ENCODE data around the gene CHKA.
A peak's percentile ranks its signal among the peaks of the same experiment; 100 is the strongest.

Gene CHKA

DNA sequence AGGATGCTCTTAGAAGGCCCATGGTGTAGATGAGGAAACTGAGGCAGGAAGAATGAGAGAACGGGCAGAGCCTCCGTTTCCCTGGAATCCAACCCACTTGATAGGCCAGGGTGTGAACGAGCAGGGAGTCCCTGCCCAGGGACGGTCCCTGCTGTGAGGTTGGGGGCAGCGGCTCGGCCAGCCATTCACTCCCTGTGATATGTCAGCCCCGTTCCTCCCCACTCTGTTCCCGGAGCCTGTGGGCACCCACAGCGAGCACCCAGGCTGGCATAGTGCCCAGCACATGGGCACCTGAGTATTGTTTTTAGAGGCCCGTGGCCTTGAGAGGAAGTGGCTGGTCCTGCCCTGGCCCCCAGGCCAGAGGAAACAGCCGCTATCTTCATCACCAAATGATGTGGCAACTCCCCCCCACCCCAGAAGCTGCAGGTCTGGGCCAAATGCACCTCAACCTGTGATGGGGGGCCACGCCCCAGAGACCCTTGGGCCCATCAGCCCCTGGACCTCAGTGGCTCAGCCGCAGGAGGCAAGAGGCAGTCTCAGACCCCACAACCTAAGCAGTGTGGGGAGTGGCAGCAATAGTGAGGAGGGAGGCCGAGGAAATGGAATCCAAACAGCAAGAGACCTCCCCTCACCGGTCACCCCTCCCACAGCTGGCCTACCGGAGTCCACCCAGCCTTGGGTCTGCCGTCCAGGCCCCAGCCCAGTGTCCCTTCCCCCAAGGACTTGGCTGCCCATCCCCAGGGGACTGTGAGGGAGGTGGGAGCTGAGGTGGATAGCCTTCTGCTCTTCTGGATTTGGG, 108.9 kb downstream of the CHKA start:
- no peak for DNase-seq

DNA sequence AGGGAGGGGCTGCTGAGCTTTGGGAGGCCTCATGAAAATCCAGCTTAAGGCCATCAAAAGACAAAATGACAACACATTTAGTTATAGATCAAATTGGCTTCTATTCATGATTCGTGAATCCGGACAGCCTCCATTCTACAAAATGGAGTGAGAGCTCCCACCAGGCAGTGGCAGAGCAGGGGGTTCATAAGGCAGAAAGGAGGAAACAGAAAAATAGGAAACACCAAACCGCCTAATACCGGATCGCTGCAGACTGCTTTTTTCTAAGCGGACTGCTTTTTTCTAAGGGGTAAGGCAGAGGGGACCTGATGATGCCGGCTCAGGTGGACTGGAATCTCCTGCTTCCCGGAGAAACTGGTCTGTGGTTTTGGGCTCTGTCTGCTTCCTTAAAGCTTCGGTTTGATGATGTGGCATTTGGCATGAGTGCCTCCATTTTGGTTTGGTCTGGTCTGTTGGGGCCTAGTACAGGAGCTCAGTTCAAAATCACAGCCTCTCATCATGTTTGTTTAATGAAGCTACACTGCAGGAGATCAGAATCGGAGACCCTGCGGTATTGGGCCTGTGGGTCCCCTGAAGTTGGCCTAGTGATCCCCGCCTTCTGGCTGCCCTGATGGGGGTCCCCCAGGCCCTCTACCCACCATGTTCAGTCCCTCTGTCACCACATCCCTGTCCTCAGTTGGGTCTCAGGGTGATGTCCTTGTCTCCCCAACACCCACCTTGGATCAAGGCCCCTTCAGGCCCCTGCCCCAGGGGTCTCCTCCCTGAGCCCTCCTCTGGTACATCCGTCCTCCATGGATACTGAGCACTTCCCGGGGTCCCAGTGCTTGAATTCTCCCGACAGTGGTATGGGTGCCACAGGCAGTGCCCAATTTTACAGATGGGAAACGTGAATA, 109.9 kb downstream of the CHKA start:
- DNase-seq: no peak

DNA sequence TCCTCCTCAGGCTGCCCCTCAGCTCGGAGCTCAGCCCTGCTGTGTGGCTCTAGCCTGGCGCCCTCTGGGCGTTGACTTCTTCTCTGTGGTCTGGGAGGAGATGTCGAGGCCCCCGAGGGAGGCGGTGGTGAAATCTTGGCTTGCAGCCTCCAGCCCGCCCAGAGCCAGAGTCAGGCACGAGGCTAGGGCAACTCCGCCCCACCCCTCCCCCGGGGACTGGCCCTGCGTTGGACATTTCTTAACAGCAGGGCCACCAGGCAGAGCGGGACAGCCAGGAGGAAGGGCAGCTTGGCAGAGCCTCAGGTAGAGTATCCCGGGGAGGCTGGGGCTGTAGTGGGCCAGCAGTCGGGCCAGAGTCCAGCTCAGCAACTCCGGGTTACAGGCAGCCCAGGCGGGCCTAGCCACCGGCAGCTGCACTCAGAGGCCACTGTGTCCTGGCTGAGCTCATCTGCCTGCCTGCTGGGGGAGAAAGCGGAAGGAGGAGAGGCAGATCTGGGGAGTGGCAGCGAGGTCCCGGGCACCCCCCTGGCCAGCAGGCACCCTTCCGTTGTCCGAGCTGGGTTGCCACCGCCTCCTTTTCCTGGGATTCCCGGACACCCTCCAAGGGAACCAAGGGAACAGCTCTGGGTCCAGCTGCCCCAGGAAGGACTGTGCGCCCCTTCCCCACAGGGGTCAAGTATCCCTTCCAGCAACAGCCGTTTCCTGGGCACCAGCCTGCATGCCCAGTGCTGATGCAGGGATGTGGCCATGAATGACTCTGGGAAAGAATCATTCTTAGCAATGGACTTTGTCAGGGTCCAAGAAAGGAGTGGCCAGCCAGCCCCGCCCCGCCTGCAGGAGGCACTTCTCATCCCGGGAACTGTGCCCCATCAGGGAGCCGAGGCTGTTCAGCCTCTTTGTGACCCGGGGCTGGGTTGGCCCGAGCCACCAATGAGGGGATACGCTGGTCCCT, 110.8 kb downstream of the CHKA start, which contains the start of gene ALDH3B1:
TSS of gene ALDH3B1 (plus strand) at position 238 of the 952 bp plus-strand sequence. CDS start 4,971 bp downstream, outside the sequence.
- DNase-seq: no peak

DNA sequence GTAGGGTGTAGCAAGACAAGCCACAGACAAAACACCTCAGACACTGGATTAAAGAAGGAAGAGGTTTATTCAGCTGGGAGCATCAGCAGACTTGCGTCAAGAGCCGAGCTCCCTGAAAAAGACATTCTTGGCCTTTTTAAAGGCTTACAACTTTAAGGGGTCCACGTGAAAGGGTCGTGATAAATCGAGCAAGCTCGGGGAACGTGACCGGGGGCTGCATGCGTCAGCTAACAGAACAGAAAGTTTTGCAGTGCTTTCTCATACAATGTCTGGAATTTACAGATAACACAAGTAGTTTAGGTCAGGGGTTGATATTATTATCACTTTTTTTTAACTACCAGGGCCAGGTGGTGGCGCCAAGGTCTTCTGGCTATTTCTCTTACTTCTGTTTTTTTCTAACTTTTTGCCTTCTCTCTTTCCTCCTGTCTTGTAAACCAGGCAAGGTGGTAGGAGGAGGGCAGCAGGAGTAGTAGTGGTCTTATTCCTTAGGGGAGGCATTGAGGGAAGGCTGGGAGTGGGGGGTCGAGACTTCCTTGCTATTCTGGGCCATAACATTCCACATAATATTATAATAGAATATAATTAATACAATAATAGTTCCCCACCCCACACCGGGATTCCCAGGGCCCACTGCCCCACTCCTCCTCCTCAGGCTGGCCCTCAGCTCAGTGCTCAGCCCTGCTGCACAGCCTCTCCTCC, 111.6 kb downstream of the CHKA start:
- no peak for DNase-seq

DNA sequence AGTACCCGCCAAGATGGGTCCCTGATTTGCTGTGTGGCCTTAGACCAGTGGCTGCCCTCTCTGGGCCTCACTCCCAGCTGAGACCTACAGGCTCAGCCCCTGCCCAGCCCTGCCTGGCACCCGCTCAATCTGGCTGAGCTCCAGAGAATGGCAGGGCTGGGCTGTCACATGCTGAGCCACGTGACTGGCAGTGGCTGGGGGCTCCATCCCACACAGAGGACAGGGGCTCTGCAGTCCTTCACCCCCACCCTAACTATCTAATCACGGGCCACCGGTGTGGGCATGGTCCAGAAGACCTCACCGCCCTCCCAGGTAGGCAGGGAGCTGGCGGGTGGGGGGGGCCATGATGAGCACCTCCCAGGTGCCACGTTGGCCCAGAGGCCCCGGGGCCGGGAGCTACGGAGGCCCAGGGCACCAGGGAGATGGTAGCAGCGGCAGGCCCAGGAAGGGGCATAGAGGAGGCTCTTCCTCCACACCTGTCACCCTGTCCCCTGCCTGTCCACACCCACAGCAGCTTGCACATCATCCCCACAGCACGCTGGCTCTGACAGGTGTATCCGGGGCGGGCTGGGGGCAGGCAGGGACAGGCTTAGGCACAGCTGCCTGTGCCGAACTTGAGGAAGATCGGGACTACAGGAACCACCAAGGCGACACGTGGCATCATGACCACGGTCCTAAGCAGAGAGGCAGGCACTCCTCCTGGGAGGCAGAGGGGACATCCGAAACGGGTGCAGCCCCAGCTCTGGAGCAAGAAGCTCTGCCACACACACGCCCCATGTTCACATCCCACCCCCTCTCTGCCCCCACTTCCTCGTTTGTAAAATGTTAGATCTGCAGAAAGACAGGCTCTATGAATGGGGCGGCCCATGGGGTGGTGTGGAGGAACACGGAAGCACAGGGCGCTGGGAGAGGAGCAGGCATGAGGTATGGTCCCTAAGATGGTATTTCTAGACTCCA, 112.5 kb downstream of the CHKA start:
- no peak for DNase-seq

DNA sequence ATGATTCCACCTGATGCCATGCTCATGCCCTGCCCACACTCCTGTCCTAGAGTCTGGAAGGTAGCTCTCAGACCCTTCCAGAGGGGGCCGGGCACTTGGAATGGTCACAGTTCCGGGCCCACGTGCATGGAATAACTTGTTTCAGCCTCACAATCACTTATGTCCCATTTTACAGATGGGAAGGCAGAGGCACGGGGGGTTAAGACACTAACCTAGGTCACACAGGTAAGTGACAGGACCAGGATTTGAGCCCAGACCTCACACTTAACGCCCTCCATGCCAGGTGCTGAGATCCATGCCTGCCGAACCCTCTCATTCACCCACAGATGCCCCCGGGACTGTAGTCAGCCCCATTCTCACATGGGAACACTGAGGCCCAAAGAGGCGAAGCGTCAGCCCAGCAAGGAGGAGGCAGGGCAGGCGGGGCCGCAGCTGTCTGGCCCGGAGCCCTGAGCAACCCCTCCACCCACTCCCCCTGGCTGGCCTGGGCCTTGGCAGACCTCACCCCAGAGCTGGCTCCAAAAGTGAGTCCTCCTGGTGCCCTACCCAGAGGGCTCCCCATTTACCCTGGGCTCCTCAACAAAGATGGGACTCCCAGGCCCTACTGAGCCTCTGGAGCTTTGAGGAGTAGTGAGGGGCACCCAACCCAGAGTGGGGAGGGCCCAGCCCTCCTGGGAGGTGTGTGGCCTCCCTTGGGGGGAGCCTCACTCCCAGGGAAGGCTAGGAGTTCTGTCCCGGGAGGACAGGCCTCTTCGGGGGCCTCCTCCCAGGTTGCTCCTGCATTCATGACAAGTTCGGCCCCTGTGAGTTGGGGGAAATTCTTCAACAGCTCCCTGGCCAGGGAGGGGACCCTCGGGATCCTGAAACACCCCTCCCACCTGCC, 113.4 kb downstream of the CHKA start:
- DNase-seq: no peak

DNA sequence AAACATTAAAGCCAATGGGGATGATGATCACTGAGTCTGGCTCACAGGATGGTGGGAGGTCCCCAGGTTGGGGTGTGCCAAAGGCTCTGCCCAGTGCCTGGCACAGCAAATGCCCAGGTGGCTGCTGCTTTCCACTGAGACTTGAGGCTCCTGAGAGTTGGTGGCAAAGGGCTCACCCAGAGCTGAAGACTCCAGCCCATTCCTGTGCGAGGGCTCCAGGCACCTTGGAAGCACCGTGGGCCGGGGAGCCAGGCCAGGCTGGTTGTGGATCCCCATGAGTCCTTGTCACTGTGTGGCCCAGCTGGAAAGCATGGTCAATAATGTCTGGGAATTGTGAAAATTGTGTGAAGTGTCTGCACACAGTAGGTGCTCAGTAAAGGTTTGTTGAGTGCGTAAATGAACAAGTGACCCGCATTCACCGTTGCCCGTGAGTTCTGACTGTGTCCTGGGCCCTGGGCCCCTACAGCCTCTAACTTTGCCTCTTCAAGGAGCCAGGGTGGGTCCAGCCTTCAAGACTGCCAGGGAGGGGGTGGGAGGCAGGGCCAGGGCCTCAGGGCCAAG, 114.5 kb downstream of the CHKA start:
- DNase-seq: no peak

DNA sequence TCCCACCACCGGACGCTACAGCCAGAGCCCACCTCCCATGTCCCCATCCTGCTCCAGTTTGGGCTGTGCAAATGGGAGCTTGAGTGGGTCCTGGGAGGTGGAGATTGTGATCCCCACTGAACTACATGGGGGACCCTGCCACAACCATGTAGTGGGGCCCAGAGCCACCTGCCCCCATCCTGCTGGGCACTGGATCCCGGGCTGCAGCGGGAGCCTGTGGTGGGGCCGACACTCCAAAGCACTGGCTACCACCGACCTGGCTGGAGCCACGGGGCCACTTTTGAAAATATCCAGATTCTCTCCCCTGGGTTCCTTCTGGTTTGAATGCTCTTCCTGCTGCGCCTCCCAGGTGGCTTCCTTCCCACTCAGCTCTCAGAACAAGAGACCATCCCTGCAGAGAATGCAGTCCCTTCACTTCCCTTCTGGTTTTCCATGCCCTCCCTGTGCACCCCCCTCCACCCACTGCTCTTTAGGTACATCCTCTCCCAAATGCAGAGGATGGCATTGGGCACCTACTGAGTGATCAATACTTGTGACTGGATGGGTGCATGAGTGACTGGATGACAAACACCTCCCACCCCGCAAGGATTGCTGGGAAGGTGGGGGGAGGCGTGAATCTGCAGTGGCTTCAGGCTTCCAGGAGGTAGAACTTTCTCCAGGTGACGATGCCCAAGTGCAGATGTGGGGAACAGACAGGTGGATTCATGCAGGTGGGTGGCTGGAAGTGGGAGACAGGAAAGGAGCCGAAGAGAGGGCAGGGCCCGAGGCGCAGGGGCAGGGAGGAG, 116.4 kb downstream of the CHKA start:
- DNase-seq: no peak

DNA sequence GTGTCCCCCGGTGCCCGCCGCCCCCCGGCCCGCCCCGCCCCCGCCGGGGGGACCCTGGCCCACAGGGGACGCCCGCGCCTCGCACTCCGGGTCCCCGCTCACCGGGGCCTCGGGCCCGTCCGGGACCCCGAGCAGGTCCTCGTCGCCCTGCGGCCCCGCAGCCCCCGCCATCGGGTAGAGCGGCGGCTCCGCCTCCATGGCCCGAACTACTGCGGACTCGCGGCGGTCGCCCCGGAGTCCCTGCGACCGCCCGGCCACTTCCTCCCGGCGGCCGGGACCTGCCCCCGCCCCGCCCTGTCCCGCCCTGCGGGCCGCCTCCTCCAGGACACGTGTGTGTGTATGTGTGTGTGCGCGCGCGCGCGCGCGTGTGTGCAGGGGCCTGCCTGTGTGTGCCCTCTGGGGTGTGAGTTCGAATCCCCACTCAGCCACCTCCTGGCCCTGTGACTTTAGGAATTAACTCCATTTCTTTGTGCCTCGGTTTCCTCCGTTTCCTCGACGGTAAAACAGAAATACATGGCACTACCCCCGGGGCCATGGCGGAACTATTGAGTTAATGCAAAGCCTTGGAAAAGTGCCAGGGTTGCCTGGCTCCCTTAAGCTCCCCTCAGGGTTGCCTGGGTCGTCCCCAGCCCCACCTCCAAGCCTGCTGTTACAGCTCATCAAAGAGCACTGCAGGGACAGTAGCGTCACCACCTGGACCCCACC, 117.2 kb downstream of the CHKA start, which contains the start of gene UNC93B1:
TSS of gene UNC93B1 (minus strand) at position 252 of the 705 bp plus-strand sequence. CDS start at position 198, 54 bp downstream.
- DNase-seq: peak; percentile 81

DNA sequence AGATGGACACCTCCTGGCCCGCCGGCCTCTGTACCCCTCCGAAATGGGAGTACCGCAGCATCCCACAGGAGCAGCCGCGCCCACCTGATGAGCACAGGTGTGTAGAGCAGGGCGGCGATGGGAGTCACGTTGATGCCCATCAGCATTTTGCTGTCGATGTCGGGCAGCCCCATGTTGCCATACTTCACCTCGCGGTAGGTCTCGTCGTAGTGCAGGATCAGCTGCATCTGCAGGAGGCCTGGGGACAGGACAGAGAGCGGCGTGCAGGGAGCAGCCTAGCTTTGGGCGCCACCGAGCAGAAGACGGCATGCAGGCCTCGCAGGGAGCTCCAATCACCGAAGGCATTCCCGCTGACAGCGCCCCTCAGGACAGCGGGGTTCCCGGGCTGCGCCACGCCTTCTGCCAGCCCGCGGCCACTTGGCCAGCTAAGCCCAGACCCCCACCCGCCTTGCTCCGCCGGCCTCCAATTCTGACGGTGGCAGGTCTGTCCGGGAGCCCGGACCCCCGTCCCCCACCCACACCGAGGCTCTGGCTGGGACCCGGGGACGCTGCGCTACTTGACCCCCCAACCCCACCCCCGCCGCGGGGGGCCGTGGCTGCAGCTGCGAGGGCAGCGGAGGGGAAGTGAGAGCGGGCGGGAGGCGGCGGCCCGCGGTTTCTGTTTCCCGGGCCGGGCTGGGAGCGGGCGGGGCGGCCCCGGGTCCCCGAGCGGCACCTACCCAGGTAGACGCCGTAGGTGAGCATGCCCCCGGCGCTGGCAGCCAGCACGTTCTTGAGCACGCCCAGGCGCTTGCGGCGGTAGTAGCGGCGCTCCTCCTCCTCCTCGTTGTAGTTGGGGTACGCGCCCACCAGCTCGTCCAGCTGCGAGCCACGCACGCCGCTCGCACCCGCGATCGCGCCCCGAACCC, 118.0 kb downstream of the CHKA start:
- peak; percentile 58 for DNase-seq

All from stimulated activated CD4-positive, alpha-beta T cell treated with anti-CD3 and anti-CD28 coated beads, Interleukin-4, amount 100 ng/mL, for 1 hour (primary cell).